ENCODE measurements around the gene ATG3. TPM values are rescaled to one million over a fixed set of nuclear protein-coding genes. Genes with fewer than 3 reads are reported as not detected.
"Not testable (repeated sequence)": the region's sequence is repeated elsewhere in the genome, so short reads cannot be mapped to it uniquely, and the experiment has no call there.

ATG3 gene
- total RNA-seq, 1 donor from 2014 or later: 66.2 TPM

DNA sequence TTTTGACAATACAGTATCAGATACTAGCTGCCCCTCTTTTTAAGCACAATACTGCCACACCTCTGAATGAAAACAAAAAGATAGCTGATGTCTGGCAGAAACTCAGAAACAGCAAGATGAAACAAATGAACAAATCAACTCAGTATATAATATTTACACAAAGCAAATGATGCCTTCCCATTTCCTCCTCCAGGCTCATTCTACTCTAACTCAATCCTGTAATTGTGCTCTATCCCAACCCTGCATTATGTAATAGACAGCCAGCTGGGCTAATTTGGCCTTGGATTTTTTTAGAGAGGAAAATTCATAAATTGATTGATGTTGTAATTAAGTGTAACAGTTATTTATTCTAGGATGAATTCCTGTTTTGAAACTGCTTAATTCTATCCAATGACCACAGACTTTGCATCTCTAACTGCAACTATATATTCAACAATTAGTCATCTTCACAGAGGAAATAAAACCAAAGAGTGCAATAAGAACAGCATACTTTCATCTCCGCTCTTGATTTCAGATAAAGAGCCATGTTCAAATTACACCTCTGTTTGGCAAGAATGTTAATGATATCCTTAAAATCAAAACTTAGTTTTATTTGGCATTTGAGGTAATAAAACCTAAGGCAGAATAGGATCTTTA, 6.1 kb downstream of the ATG3 start:
- intact Hi-C loops (cut with micrococcal nuclease): no loop called here
- DNase-seq (ENCODE audit: low spot score): no peak
- Mint-ChIP-seq H3K4me1 (ENCODE audit: low read depth) (peaks cover 42% of the 10 kb centered on the region), H3K4me3 (no peak overlapping the region), H3K27me3 (ENCODE audit: insufficient read depth) (no peaks in the 10 kb centered on the region), H3K9me3 (peaks cover 9% of the 10 kb centered on the region), H3K27ac (peak overlapping the region; percentile 40), H3K36me3 (ENCODE audit: low read depth) (peaks cover 36% of the 10 kb centered on the region)

DNA sequence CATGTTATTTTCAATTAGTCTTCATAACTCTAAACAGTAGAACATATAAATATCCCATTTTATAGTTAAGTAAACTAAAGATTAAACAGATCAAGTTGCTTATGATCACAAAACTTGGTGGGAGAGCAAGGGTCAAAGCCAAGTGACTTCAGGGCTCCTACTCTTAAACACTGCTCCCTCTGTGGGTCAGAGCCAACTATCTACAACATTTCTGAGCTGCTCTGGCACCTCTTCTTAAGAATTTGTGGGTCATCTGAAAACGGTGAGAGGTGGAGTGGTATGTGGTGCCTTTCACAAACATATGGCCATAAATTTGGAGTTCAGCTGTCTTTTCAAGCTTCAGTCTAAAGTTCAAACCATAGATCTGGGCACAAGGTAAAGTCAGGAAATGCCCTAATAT, 10.9 kb downstream of the ATG3 start:
- H3K9me3 Mint-ChIP-seq: peaks cover 9% of the 10 kb centered on the region
- peaks cover 22% of the 10 kb centered on the region for H3K4me1 Mint-ChIP-seq (ENCODE audit: low read depth)
- DNase-seq (ENCODE audit: low spot score): no peak
- intact Hi-C loops (cut with micrococcal nuclease): no loop called here
- H3K36me3 Mint-ChIP-seq (ENCODE audit: low read depth): peaks cover 45% of the 10 kb centered on the region
- no peak overlapping the region for H3K27ac Mint-ChIP-seq
- no peaks in the 10 kb centered on the region for H3K27me3 Mint-ChIP-seq (ENCODE audit: insufficient read depth)
- H3K4me3 Mint-ChIP-seq: no peak overlapping the region

DNA sequence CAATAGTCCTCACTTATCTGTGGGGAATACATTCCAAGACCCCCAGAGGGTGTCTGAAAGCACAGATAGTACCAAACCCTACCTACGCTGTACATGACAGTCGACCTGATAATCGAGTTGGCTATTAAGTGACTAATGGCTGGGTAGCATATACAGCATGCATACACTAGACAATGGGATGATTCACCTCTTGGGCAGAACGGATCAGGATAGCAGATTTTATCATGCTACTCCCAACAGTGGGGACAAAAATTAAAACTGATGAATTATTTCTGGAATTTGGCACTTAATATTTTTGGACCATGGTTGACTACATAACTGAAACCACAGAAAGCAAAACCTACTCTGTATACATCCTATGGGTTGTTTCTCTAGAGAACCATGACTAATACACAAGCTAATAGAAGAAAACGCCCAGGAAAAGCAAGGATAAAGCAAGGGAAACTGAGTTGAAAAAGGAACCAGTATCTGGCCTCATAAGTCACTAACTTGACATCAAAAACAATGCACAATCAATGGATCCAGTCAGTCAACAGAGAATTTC, 15.5 kb downstream of the ATG3 start:
- H3K27me3 Mint-ChIP-seq (ENCODE audit: insufficient read depth): no peaks in the 10 kb centered on the region
- peaks cover 41% of the 10 kb centered on the region for H3K36me3 Mint-ChIP-seq (ENCODE audit: low read depth)
- intact Hi-C loops (cut with micrococcal nuclease): no loop called here
- H3K9me3 Mint-ChIP-seq: no peaks in the 10 kb centered on the region
- no peak for DNase-seq (ENCODE audit: low spot score)
- no peak overlapping the region for H3K27ac Mint-ChIP-seq
- no peak overlapping the region for H3K4me3 Mint-ChIP-seq
- peaks cover 12% of the 10 kb centered on the region for H3K4me1 Mint-ChIP-seq (ENCODE audit: low read depth)

DNA sequence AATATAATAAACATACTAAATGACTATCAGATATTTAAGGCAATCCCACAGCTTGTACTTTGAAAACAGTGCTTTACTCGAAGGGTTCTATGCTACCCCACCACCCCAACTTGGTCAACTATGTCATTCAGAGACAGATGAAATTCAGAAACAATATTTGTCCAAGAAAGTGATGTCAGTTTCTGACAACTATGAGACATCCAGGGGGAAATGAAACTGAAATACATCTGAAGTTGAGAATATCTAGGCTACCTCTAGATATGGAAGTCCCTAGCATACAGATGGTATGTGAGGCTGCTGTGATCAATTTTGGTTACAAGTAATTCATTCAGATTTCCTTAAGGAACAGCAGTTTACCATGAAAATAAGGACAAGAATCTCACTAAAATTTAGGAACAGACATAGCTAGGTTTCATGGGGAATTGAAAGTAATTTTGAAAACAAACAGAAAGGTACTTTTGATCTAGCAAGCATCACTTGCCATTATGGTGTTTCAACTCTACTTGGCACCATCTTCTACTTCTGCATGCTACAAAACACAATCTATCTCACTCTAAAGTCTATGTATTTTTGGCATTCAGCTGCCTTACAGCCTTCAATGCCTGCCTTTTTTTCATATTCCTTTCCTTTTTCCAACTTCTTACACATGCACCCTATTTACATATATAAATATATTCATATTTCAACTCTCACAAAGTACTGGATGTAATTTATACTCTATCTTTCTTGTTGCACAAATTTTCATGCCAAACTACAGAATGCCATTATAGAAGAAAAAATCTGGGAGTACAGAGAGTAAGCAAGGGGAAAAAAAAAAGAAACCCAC, 21.7 kb downstream of the ATG3 start:
- H3K4me3 Mint-ChIP-seq: no peak overlapping the region
- no peaks in the 10 kb centered on the region for H3K9me3 Mint-ChIP-seq
- H3K27me3 Mint-ChIP-seq (ENCODE audit: insufficient read depth): no peaks in the 10 kb centered on the region
- H3K36me3 Mint-ChIP-seq (ENCODE audit: low read depth): peaks cover 50% of the 10 kb centered on the region
- peaks cover 23% of the 10 kb centered on the region for H3K4me1 Mint-ChIP-seq (ENCODE audit: low read depth)
- intact Hi-C loops (cut with micrococcal nuclease): no loop called here
- no peak for DNase-seq (ENCODE audit: low spot score)
- H3K27ac Mint-ChIP-seq: no peak overlapping the region

DNA sequence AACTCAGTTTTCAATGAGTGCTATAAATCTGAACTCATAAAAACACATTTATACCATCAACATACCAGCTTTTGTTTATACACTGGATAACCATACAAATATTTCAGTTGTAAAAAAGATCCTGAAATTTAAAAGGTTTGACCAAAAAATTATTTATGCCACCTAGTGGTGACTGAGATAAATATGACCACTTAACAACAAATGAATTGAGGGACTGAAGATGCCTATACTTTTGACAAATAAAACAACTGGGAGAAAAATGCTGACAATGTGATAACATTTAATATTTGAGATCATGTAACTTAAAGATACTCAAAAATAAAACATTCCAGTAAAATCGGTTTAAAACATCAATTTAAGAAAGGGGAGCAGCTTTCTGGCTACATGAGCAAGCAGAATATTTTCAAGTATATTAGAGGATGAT, 30.4 kb downstream of the ATG3 start:
- Mint-ChIP-seq H3K27me3 (ENCODE audit: insufficient read depth) (no peaks in the 10 kb centered on the region), H3K27ac (no peak overlapping the region), H3K36me3 (ENCODE audit: low read depth) (peaks cover 18% of the 10 kb centered on the region), H3K4me1 (ENCODE audit: low read depth) (peaks cover 5% of the 10 kb centered on the region), H3K4me3 (no peak overlapping the region), H3K9me3 (no peaks in the 10 kb centered on the region)
- intact Hi-C loops (cut with micrococcal nuclease): loop anchor here (1.0 to 5.0 kb wide), 4 partner anchors 204 to 419 kb away; no protein-coding TSS in a partner anchor
- DNase-seq (ENCODE audit: low spot score): no peak

DNA sequence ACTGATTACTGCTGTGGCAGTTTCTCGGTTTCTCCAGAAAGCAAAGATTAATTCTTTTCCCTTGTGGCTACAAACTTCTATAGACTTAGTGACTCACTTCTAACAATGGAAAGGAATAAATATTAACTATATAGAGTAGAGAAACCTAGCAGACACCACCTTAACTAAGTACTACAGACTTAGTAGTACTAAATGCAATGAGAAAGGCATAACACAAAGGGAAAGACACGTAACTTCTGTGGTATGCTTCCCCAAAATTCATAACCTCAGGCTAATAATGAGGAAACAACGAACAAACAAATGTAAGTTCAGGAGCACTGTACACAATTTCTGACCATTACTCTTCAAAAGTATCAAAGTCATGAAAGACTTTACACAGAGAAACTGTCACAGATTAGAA, 31.2 kb downstream of the ATG3 start:
- H3K4me1 Mint-ChIP-seq (ENCODE audit: low read depth): peaks cover 5% of the 10 kb centered on the region
- no peak for DNase-seq (ENCODE audit: low spot score)
- H3K27me3 Mint-ChIP-seq (ENCODE audit: insufficient read depth): no peaks in the 10 kb centered on the region
- H3K36me3 Mint-ChIP-seq (ENCODE audit: low read depth): peaks cover 15% of the 10 kb centered on the region
- H3K9me3 Mint-ChIP-seq: no peaks in the 10 kb centered on the region
- H3K27ac Mint-ChIP-seq: no peak overlapping the region
- intact Hi-C loops (cut with micrococcal nuclease): loop anchor here (5.0 kb wide), 1 partner anchor 393 kb away; no protein-coding TSS in a partner anchor
- no peak overlapping the region for H3K4me3 Mint-ChIP-seq

DNA sequence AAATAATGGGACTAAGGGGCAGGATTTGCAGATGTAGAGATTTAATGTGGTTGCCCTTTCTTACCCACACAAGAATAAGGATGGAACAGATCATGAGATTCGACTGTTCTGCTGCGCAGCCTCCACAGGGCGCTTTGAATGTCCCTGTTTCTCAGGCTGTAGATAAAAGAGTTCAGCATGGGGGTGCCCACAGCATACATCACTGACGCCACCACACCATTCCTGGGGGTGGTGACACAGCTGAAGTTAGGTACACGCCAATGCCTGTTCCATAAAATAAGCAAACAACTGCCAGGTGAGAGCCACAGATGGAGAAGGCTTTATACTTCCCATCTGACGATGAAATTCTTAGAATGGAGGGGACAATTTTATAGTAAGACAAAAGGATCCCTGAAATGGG, 37.6 kb downstream of the ATG3 start:
- DNase-seq (ENCODE audit: low spot score); H3K4me3 Mint-ChIP-seq; H3K36me3 Mint-ChIP-seq (ENCODE audit: low read depth); H3K9me3 Mint-ChIP-seq; H3K27ac Mint-ChIP-seq; intact Hi-C loops (cut with micrococcal nuclease); H3K27me3 Mint-ChIP-seq (ENCODE audit: insufficient read depth): not testable (repeated sequence)
- peaks cover 18% of the 10 kb centered on the region for H3K4me1 Mint-ChIP-seq (ENCODE audit: low read depth)

DNA sequence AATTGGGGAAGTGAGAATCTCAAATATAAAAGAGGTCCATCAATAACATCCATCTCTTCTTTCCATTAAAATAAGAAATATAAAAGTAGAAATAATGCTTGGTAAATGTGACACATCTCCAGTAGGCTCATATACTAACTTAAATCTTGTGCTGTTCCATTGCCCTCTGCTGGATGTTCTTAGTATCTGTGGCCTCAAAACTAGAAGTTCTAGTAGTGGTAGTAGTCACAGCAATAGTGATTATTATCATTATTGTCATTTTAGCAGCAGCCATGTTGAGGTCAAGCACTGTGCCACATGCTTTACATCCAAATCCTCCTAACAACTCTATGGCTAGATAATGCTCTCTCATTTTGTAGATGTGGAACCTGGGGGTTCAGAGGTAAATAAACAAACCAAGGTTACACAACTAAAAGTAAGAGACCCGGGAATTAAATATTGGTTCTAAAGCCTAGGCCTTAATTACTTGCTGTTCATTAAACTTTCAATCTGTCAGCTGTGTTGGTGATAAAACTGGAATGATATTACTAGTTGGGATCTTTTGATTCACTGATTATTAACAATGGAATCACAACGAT, 42.2 kb downstream of the ATG3 start:
- DNase-seq (ENCODE audit: low spot score): no peak
- Mint-ChIP-seq H3K4me3 (no peak overlapping the region), H3K9me3 (peaks cover 5% of the 10 kb centered on the region), H3K27ac (peak overlapping the region; percentile 4), H3K27me3 (ENCODE audit: insufficient read depth) (no peaks in the 10 kb centered on the region), H3K36me3 (ENCODE audit: low read depth) (peaks cover 2% of the 10 kb centered on the region), H3K4me1 (ENCODE audit: low read depth) (peaks cover 35% of the 10 kb centered on the region)
- intact Hi-C loops (cut with micrococcal nuclease): loop anchor here (1.0 kb wide), 6 partner anchors 20 to 407 kb away; partner anchors contain the start of gene BTLA

DNA sequence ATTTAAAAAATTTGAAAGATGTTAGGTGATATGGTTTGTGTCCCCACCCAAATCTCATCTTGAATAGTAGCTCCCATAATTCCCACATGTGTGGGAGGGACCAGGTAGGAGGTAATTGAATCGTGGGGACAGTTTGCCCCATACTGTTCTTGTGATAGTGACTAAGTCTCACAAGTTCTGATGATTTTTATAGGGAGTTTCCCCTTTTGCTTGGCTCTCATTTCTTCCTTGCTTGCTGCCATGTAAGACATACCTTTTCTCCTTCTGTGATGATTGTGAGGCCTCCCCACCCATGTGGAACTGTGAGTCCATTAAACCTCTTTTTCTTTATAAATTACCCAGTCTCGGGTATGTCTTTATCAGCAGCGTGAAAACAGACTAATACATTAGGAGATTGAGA, 42.8 kb downstream of the ATG3 start:
- H3K9me3 Mint-ChIP-seq; DNase-seq (ENCODE audit: low spot score); H3K27ac Mint-ChIP-seq; H3K36me3 Mint-ChIP-seq (ENCODE audit: low read depth); H3K4me3 Mint-ChIP-seq; H3K27me3 Mint-ChIP-seq (ENCODE audit: insufficient read depth): not testable (repeated sequence)
- intact Hi-C loops (cut with micrococcal nuclease): loop anchor here (1.0 kb wide), 6 partner anchors 20 to 407 kb away; partner anchors contain the start of gene BTLA
- peaks cover 35% of the 10 kb centered on the region for H3K4me1 Mint-ChIP-seq (ENCODE audit: low read depth)

DNA sequence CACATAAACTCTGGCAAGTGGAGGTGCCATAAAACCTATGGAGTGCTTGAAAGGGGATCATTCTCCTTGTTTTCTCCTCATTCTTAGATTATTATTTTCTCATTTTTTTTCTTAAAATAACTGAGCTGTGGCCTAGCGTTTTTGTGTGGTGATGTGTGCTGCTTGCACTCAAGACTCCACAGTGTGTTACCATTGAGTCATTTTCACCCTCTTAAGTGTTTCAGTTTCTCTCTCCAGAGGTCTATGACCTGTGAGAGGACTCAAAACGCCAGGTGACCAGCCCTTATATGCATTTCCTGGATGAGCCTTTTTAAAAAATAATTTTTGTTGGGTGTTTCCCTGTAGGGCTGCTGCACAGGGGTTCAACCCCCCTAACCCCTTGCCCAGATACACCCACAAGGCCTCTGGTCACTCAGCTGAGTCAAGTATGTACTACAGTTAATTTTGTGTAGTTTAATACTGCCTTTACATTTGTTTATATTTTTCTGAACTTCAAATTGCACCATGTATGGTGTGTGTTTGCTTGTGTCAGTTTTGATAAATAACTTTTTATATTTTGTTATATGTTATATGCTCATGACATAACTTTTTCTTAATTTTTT, 47.1 kb downstream of the ATG3 start:
- H3K4me3 Mint-ChIP-seq: no peak overlapping the region
- no peaks in the 10 kb centered on the region for H3K27me3 Mint-ChIP-seq (ENCODE audit: insufficient read depth)
- intact Hi-C loops (cut with micrococcal nuclease): loop anchor here (1.0 to 5.0 kb wide), 5 partner anchors 18 to 176 kb away; no protein-coding TSS in a partner anchor
- H3K27ac Mint-ChIP-seq: peak overlapping the region; percentile 66
- peaks cover 6% of the 10 kb centered on the region for H3K36me3 Mint-ChIP-seq (ENCODE audit: low read depth)
- H3K9me3 Mint-ChIP-seq: peaks cover 19% of the 10 kb centered on the region
- no peak for DNase-seq (ENCODE audit: low spot score)
- H3K4me1 Mint-ChIP-seq (ENCODE audit: low read depth): peaks cover 32% of the 10 kb centered on the region

DNA sequence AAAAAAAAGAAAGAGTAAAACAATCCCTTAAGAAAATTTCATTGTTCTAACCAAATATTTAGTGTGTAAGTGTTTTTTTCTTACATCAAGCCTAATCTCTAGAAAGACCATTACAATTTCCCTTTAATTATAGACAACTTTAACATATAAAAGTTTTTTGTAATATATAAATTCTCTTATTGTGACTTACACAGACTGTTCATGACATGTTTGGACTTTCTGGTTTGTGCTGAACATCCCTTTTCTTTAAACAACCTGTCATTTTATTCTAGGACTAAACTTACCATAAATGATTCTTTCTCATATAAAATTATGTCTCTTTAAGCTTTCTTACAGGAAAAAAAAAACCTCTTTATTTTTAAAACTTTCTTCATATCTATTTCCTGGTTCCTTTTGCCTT, 49.4 kb downstream of the ATG3 start:
- peaks cover 25% of the 10 kb centered on the region for H3K9me3 Mint-ChIP-seq
- H3K36me3 Mint-ChIP-seq (ENCODE audit: low read depth): peaks cover 7% of the 10 kb centered on the region
- H3K27me3 Mint-ChIP-seq (ENCODE audit: insufficient read depth): no peaks in the 10 kb centered on the region
- DNase-seq (ENCODE audit: low spot score): no peak
- H3K4me1 Mint-ChIP-seq (ENCODE audit: low read depth): peaks cover 27% of the 10 kb centered on the region
- no peak overlapping the region for H3K27ac Mint-ChIP-seq
- no peak overlapping the region for H3K4me3 Mint-ChIP-seq
- intact Hi-C loops (cut with micrococcal nuclease): loop anchor here (5.0 kb wide), 1 partner anchor 165 kb away; no protein-coding TSS in a partner anchor

DNA sequence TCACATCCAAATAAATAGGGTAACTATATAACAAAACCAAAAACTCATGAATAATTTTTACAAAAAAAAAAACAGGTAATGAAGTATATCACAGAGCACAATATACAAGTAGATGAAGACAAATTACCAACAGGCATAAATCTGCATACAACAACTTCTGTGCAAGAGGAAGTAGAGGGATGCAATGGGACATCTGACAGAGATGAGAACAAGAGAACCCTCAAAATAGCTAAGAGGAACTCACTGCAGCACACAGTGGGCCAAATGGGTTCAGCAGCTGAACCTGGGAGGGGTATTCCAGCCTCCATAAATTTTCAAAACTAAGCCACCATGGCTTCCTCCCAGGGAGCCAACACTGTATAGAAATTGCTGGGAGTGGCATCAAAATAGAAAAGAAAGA, 52.9 kb downstream of the ATG3 start:
- intact Hi-C loops (cut with micrococcal nuclease): no loop called here
- H3K36me3 Mint-ChIP-seq (ENCODE audit: low read depth): peaks cover 7% of the 10 kb centered on the region
- H3K4me1 Mint-ChIP-seq (ENCODE audit: low read depth): peaks cover 29% of the 10 kb centered on the region
- no peak overlapping the region for H3K27ac Mint-ChIP-seq
- peaks cover 23% of the 10 kb centered on the region for H3K9me3 Mint-ChIP-seq
- no peak for DNase-seq (ENCODE audit: low spot score)
- no peaks in the 10 kb centered on the region for H3K27me3 Mint-ChIP-seq (ENCODE audit: insufficient read depth)
- no peak overlapping the region for H3K4me3 Mint-ChIP-seq

Measured in activated T-helper 1 cell treated with anti-CD3 and anti-CD28 coated beads, Interleukin-12 subunit alpha, Interleukin-12 subunit beta, Interleukin-2, Interleukin-4 antibody, amounts not matched to agents 30 ng/mL and 10 ng/mL and 1 ng/mL, durations not matched to agents 14 hours and 24 hours and 36 hours (primary cell).